HuH-7.5 (cell line): ENCODE results near the gene SAMD4A.
A peak's percentile ranks its signal among the peaks of the same experiment; 100 is the strongest.

Experiments
- DNase-seq: peaks from one replicate; pipeline ENCODE4 v3.0.0; 2011; ENCODE audit warnings: low spot score

SAMD4A gene

DNA sequence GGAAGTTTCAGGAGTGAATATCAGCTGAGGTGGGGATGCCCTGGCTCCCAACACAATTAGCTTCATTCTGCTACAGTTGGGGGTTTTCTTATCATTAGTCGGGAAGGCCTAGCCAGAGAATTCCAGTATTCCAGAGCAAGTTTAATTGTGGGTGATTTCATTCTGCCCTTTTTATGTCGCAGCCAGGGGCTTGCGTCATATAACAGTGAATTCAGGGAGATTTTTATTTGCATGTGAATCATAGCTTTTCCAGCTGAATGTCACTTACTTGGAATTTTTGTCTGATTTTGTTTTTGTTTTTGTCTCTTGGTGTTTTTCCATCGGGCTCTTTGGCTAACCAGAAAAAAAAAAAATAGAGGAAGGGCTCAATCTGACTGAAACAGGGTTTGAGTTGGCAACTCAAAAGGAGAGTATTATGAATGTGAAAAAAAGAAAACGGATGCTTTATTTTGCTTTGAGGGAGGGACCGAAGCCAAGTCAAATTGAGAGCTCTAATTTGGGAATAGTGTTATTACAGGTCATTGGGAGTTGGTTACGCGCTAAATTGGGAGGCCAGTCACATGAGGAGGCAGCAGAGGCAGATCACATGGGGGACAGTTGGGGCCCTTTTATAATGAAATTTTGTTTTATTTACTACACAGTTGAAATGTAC lies 119.4 kb downstream of the SAMD4A start:
- no peak for DNase-seq

DNA sequence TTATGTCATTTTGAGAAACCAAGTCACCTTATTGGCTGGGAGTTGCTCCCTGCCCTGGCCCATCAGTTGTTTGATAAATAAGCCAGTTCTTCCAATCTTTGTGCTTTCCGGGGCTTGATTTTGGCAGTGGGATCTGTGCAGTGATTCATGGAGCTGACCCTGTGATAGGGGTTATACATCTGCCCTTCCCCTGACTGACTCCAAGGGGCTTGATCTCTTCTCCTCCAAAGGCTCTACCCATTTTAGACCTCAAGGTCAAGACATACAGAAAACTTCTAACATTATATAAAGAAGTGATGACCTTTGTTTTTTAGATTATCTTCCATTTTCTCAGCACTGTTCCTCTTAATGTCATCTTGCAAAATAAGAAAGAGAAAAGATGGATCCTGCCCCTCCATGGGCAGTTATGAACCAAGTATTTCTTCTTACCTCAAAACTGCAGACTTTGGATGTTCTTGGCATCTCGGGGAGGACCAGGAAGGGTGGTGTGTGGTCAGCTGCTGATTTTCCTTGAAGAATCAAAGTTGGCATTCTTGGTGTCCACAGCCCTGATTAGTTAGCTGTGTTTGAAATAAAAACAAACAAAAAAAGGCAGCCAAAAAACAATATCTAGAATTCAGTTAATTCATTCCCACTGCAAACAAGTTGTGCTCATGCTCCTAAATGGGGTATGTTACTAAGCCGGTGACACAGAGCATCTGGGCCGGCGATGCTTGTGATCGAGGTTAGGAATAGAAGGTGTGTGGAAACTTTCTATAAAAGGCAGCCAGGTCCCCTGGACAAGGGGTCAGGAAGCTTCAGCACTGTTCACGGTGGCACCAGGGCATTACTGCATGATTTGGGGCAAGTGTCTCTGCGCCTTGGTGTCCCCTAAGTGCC lies 120.2 kb downstream of the SAMD4A start:
- no peak for DNase-seq

DNA sequence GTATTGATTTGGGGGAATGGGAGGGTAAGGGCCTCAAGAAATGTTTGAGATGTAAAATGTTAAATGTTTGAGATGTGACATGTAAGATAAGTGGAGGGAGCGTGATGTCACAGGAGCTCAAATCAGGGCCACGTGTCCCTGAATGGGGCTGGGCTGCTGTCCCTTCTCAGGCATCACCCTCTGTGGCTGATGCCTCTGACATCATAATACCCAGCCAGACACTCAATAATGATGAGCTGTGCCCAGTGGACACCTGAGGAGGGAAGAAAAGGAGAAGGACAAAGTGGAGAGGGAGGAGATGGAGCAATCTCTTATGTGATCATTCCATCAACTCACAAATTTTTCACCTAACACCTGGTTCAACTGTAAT lies 120.8 kb downstream of the SAMD4A start:
- DNase-seq: no peak

DNA sequence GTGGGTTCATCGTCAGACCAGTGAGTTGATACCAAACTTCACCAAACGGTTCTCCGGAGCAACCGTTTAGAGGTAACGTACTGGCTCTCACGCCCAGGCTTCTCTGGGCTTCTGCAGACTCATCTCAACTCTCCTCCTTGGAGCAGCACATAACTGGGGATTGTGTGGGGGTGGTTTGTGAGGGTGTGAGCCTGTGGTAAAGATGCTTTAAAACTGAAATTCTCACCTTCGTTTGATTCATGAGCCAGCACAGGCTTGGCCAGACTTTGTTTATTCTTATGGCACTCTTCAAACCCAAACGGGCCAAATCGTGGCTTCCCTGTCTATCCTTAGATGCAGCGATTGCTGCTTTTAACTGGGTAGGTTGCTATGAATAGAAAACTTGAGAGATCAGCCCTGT lies 121.3 kb downstream of the SAMD4A start:
- DNase-seq: no peak

DNA sequence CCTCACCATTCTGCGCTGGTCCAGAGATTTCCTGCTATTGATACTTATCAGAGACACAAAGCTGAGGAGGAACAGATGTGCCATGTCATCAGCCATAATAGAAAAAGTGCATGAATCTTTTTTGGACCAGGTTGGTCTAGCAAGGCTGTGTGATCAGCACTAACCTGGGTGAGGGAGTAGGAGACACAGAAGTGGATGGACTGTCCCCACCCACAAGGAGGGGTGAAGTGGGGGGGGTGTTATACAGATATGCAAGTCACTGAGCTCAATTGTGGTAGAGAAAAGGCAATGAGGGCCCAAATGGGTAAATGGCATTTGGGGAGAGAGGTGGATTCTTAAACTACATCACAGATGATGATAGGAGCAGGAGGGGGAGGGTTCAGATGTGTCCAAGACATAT lies 123.0 kb downstream of the SAMD4A start:
- no peak for DNase-seq

DNA sequence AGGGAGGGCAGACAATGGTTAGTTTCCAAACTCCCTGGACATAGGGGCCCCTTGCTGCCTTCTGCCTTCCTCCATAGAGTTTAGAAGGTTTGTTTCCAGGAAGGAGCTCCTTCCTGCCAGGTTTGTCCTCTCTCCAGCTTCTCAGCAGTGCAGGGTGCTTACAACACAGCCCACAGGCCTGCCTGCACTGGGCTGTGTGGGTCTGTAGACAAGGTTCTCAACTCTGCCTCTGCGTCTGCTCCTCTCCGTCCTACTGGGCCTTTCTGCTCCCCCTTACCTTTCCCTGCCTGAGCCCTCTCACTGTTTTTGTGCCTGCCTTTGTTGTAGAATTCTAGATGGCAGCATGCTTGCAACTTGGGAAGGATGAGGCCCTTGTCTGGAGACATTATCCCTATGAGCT lies 124.0 kb downstream of the SAMD4A start:
- no peak for DNase-seq

DNA sequence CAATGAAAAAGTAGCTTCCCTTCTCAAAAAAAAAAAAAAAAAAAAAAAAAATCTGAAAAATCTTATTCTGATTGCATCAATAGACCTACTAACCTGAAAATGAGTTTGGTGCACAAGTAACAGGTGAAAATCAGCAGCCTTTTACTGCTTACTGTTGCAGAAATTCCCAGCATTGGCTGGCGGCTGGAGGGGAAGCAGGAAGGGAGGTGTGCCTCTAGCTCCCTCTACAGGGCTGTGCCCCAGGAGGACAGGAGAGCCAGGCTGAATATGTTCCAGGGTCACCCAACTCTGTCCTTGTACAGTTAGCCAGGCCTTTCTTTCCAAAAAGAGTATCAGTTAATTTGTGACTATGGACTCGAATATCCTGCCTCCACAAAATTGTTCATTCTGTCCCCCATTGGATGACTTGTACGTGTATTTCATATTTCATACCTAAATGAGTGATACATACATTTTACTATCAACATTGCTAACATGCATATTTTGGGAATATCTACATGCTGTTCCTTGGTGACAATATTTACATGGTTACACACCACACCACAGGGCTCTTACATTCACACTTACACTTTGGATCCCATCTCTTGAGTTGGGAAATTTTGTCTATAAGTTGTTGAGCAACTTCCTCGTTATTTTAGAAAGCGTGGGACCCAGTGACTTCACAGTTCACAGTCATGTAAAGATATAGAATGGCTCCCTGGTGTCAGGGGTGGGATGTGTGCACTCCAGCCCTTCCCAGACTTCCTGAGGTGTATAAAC lies 124.8 kb downstream of the SAMD4A start:
- DNase-seq: peak; percentile 64

DNA sequence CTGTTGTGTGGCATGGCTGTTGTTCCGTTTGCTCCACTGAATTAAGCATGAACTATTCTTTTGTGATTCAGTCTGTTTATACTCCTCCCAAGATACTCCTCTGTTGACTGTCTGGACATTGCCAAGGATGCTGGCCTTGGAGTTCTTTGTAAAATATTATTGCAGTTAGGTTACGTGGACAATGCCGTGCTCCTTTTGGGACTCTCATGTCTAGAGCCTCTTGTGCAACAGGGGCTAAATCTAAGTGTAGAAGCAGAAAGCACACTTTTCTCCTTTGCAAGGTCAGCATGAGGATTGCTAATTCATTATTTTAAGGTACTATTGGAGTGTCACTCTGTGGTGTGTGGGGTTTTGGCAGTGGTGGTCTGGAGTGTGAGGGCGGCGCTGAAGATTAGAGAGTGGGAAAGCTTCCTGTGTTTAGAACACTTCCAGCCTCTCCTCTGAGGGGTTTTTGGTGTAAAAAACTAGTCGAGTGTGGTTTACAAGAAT lies 125.4 kb downstream of the SAMD4A start:
- DNase-seq: no peak

DNA sequence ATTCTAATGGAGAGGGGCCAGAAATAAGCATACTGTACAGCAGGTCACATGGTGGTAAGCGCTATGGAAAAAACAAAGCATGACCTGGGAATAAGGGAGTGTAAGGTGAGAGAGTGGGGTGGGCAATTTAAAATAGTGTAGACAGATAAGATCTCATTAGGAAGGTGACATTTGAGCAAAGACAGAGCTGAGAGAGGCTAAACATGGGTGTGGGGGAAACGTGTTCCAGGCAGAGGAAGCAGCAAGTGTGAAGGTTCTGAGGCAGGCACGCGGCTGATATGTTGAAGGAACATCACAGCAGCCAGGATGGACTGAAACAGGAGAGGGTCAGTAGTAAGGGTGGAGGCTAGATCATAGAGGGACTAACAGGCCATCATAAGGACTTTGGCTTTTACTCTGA lies 126.8 kb downstream of the SAMD4A start:
- DNase-seq: no peak

DNA sequence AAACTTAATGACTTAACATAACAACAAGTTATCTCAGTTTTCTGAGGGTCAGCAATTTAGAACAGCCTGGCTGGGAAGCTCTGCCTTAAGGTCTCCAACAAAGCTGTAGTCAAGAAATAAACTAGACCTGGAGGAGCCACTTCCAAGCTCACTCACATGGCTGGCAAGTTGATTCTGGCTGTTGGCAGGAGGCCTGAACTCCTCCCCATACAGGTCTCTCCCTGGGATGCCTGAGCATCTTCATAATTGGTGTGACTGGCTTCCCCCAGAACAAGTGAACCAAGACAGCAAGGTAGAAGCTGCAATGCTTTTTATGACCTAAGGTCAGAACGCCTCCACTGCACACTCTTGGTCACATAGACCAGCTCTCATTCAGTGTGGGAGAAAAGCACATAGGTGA lies 128.3 kb downstream of the SAMD4A start:
- DNase-seq: no peak

DNA sequence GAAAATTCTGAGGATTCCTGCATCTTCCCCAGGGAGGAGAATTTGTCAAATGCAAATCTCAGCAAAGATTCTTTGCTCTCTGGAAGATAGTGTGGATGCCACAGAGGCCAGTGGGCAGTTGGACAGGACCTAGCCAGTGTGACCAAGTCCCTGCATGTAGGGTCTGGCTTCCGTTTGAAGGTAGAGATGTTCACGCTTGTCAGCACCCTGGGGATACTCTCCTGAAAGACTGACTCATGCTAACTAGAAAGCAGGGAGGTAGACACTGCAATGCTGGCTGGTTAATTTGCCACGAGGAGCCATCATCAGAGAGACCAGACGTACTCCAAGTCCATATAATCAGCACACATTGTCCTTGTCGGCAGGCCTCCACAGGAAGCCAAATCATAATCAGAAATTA lies 130.1 kb downstream of the SAMD4A start:
- DNase-seq: no peak

DNA sequence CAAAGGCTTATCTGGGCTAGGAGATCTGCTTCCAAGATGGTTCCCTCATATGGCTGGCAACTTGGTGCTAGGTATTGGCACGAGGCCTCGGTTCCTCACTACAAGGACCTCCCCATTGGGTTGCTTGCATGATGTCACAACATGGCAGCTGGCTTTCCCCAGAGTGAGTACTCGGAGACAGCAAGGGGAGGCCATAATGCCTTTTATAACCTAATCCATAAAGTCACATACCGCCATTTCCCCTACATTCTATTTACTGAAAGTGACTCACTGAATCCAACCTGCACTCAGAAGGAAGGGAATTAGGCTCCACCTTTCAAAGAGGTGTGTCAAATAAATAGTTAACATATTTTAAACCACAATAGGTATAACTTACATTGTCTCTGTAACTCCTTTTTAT lies 130.9 kb downstream of the SAMD4A start:
- DNase-seq: no peak

DNA sequence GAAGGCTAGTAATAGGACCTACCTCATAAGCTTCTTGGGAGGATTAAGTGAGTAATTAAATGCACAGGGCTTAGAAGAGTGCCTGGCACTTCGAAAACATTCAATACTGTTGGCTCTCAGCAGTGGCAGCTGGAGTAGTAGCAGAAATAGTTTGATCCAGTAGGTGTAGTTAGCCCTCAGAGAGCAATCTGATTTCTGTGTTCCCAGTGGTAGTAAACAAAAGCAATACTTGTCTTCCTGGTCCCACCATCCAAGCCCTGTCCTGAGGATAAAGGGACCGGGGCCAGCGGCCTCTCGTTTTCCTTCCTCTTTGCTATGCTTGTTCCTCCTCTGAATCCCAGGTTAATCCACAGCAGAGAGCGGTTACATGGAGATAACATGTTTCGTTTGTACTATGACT lies 131.6 kb downstream of the SAMD4A start:
- no peak for DNase-seq

DNA sequence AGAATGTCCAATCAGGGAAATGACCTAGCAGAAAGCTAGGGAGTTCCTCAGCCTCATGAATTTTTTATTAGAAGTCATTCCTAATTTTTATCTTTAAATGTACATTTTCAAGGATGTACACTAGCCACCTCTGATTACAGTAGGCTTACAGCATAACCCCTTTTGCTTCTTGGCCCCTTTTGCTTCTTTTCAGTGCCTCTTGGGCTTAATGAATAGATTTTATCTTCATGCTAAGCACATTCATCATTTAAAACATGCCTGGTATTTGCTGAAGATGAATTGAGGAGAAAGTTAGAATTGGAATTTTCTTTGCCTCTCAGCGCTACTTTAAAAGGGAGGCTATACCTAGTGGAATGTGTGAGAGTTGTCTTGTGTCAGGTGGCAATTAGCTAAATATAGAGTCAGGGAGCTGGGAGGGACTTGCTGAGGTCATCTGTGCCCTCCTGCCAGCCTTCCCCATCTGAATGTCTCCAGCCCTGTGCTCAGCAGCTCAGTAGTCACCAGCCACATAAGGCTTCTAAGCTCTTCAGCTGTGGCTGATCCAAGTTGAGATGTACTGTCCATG lies 132.1 kb downstream of the SAMD4A start:
- no peak for DNase-seq

DNA sequence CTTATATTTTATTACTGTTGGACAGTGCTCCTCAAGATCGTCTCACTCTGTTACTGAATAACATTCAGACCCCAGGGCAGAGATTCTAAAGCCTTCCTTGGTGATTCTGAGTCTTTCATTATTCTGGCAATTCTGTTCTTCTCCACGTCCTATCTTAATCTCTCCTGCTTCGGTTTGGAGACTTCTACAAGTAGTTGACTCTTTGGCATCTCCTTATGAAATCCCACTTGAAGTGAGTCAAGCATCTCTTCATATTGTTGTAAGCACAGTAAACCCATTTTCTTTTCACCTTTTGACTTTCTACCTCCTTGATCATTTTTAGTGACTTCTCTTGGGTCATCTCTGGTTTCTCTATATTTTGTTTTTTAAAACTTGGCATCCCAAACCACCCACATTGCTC lies 132.8 kb downstream of the SAMD4A start:
- no peak for DNase-seq

DNA sequence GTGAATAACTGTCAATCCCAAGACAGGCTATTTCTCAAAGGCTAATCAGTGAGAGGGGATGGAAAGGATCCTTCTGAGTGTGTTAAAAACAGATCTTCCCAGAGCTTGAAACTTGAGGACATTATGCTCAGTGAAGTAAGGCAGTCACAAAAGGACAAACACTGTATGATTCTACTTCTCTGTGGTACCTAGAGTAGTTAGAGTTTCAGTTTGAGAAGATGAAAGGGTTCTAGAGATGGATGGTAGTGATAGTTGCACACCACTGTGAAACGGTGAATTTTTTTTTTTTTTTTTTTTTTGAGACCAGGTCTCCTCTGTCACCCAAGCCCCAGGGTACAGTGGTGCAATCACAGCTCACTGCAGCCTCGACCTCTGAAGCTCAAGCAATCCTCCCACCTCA lies 133.8 kb downstream of the SAMD4A start:
- no peak for DNase-seq

DNA sequence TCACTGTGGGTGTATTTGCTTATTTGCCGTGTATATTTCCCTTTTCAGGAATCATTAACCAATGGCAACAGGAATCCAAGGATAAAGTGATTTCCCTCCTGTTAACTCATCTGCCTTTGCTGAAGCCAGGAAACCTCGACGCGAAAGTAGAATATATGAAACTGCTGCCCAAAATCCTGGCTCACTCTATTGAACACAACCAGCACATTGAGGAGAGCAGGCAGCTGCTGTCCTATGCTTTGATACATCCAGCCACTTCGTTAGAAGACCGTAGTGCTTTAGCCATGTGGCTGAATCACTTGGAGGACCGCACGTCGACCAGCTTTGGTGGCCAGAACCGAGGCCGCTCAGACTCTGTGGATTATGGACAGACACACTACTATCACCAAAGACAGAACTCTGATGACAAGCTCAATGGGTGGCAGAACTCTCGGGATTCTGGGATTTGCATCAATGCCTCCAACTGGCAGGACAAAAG lies 135.1 kb downstream of the SAMD4A start:
- no peak for DNase-seq

DNA sequence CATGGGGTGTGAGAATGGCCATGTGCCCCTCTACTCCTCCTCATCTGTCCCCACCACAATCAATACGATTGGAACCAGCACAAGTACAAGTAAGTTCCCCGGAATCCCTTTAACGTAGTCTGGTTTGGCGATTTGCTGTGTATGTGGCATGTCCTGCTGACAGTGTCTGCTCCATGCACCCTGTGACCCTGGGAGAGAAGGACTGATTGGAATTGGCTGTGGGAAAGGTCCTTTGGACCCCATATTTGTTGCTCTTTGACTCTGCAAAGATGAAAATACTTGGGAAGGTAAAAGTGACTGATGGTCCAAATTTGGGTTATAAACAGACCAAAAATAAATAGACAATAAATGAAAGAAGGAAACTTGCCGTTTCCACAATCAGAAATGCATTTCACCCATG lies 135.6 kb downstream of the SAMD4A start:
- DNase-seq: no peak

DNA sequence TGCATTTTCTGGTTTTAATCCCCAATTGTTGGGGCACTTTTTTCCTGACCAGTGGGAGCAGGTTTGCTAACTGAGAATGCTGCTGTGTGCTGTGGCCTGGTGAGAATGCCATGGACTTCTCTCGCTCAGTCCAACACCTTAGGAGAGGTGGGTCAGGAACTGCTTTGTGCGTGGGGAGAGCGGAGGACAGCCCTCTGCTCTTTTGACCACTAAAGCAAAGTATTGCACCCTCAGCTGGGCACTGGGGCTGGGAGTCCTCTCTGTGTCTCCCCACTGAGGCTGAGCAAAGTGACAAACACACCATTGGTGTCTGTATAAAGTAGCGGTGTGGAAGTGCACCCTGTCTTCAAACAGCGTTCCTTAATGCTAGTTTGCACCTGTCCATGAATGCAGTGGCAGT lies 136.2 kb downstream of the SAMD4A start:
- DNase-seq: no peak

DNA sequence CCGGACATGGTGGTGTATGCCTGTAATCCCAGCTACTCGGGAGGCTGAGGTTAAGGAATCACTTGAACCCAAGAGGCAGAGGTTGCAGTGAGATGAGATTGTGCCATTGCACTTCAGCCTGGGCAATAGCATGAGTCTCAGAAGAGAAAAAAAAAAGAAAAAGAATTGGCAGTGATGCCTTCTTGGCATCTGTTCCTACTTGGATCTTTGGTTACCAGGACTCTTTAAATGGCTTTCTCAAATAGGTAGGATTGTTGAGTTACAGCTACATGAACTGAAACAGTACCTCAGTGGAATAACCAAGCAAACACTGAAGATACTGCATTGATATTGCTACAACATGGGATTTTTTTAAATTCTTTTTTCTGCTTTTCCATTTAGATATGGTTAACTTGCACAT lies 136.8 kb downstream of the SAMD4A start:
- no peak for DNase-seq

DNA sequence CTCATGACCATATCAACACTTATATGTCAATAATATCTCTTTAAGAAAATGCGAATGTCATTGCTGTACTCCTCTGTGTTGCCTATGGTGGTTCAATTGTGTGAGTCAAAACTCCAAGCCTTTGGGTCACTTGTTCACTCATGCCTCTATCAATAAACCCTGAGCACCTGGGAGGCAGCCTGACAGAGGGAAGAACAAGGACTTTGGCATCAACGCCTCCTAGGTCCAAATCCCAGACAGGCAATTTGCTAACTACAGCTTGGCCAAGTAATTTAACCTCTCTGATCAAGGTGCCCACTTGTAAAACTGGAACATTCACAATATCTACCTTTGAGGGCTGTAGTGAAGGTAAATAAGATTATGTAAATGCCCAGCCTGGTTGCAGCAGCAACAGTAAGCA lies 137.8 kb downstream of the SAMD4A start:
- no peak for DNase-seq

DNA sequence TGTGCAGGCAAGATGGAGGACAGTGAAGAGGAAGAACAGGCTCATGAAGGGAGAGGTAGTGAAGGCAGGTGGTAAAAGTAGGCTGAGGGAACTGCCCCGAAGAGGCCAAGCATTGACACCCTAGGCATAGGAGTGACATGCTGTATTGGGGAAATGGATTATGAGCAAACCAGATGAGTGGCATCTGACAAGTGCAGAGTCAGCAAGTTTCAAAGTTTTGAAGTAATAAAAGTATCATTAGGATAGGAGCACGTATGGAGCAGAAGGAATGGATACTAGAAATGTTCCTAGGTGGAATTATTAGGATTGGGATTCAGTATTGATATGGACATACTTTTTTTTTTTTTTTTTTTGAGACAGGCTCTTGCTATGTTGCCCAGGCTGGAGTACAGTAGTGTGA lies 139.8 kb downstream of the SAMD4A start:
- no peak for DNase-seq

DNA sequence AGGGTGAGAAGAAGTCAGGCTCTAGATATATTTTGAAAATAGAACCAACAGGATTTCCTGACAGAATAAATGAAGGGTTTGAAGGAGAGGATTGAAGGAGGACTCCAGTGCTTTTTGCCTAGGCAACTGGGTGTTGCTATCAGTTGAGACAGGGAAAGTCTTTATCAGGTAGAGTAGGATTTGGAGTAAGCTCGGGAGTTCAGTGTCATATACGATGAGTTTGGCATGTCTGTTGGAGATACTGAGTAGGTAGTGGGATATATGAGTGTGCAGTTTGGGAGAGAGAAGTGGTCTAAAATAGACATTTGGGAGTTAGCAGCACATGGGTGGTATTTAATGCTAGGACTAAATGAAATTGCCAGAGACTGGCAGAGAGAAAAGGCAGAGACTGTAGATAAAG lies 141.2 kb downstream of the SAMD4A start:
- DNase-seq: no peak
